Rectal smooth muscle tissue (tissue), 1 donor: ENCODE data around the gene SCAPER.

ENCODE experiments used
- H3K27ac ChIP-seq: one replicate; pipeline ENCODE4 v1.7.0; 2013; ENCODE audit warnings: low read depth, low read length, inconsistent platforms
- H3K27me3 ChIP-seq: one replicate; pipeline ENCODE4 v1.7.0; 2013; ENCODE audit warnings: low read length; ENCODE audit not compliant: control insufficient read depth, insufficient read depth
- H3K36me3 ChIP-seq: one replicate; pipeline ENCODE4 v1.7.0; 2013; ENCODE audit warnings: low read length; ENCODE audit not compliant: control insufficient read depth, insufficient read depth
- H3K4me1 ChIP-seq: one replicate; pipeline ENCODE4 v1.7.0; 2013; ENCODE audit warnings: low read length; ENCODE audit not compliant: control insufficient read depth, insufficient read depth
- H3K4me3 ChIP-seq: one replicate; pipeline ENCODE4 v1.7.0; 2013; ENCODE audit warnings: low read length
- H3K9ac ChIP-seq: one replicate; pipeline ENCODE4 v1.7.0; 2013; ENCODE audit warnings: low read length

SCAPER gene

GRCh38 chr15:76344893-76345582 lies 560.1 kb downstream of the SCAPER start:
- peak overlapping the region; percentile 58 for H3K27ac ChIP-seq
- no peaks in the 10 kb centered on the region for H3K4me1 ChIP-seq
- peak overlapping the region; percentile 59 for H3K4me3 ChIP-seq
- no peak overlapping the region for H3K9ac ChIP-seq
- H3K27me3 ChIP-seq = peaks cover 31% of the 10 kb centered on the region
- H3K36me3 ChIP-seq = no peaks in the 10 kb centered on the region

GRCh38 chr15:76343313-76343996 lies 561.7 kb downstream of the SCAPER start:
- no peak overlapping the region for H3K9ac ChIP-seq
- H3K27me3 ChIP-seq = peaks cover 46% of the 10 kb centered on the region
- no peak overlapping the region for H3K27ac ChIP-seq
- no peaks in the 10 kb centered on the region for H3K36me3 ChIP-seq
- H3K4me1 ChIP-seq = peaks cover 2% of the 10 kb centered on the region
- H3K4me3 ChIP-seq = peak overlapping the region; percentile 9

GRCh38 chr15:76342382-76343201 lies 562.5 kb downstream of the SCAPER start:
- Histone ChIP-seq H3K4me3 (peak overlapping the region; percentile 36), H3K27ac (peak overlapping the region; percentile 12), H3K36me3 (no peaks in the 10 kb centered on the region), H3K27me3 (peaks cover 52% of the 10 kb centered on the region), H3K9ac (no peak overlapping the region), H3K4me1 (peaks cover 3% of the 10 kb centered on the region)

GRCh38 chr15:76342058-76342381 lies 563.1 kb downstream of the SCAPER start:
- Histone ChIP-seq H3K36me3 (no peaks in the 10 kb centered on the region), H3K4me3 (peak overlapping the region; percentile 39), H3K27ac (peak overlapping the region; percentile 12), H3K27me3 (peaks cover 52% of the 10 kb centered on the region), H3K4me1 (peaks cover 3% of the 10 kb centered on the region), H3K9ac (no peak overlapping the region)

GRCh38 chr15:76341366-76342057 lies 563.6 kb downstream of the SCAPER start:
- H3K9ac ChIP-seq = no peak overlapping the region
- H3K4me3 ChIP-seq = peak overlapping the region; percentile 39
- no peak overlapping the region for H3K27ac ChIP-seq
- H3K4me1 ChIP-seq = peaks cover 3% of the 10 kb centered on the region
- no peaks in the 10 kb centered on the region for H3K36me3 ChIP-seq
- peaks cover 49% of the 10 kb centered on the region for H3K27me3 ChIP-seq

- Histone ChIP-seq H3K36me3 (no peaks in the 10 kb centered on the region), H3K4me1 (peaks cover 3% of the 10 kb centered on the region), H3K9ac (no peak overlapping the region), H3K27me3 (peaks cover 46% of the 10 kb centered on the region), H3K27ac (no peak overlapping the region), H3K4me3 (peak overlapping the region; percentile 62)
These were observed 564.3 kb downstream of the SCAPER start for GRCh38 chr15:76340803-76341365.

GRCh38 chr15:76340198-76340802 lies 564.8 kb downstream of the SCAPER start:
- Histone ChIP-seq H3K27ac (peak overlapping the region; percentile 53), H3K4me3 (peak overlapping the region; percentile 62), H3K4me1 (peaks cover 3% of the 10 kb centered on the region), H3K36me3 (no peaks in the 10 kb centered on the region), H3K27me3 (peaks cover 43% of the 10 kb centered on the region), H3K9ac (no peak overlapping the region)

- peak overlapping the region; percentile 53 for H3K27ac ChIP-seq
- peaks cover 3% of the 10 kb centered on the region for H3K4me1 ChIP-seq
- H3K36me3 ChIP-seq = no peaks in the 10 kb centered on the region
- no peak overlapping the region for H3K9ac ChIP-seq
- H3K27me3 ChIP-seq = peaks cover 42% of the 10 kb centered on the region
- H3K4me3 ChIP-seq = peak overlapping the region; percentile 62
These were observed 565.6 kb downstream of the SCAPER start for GRCh38 chr15:76339305-76340197.

GRCh38 chr15:76338486-76339304 lies 566.4 kb downstream of the SCAPER start:
- Histone ChIP-seq H3K4me3 (peak overlapping the region; percentile 56), H3K36me3 (no peaks in the 10 kb centered on the region), H3K27me3 (peaks cover 48% of the 10 kb centered on the region), H3K9ac (no peak overlapping the region), H3K27ac (no peak overlapping the region), H3K4me1 (peaks cover 3% of the 10 kb centered on the region)

GRCh38 chr15:76337696-76338485 lies 567.2 kb downstream of the SCAPER start:
- H3K27ac ChIP-seq = peak overlapping the region; percentile 33
- no peaks in the 10 kb centered on the region for H3K36me3 ChIP-seq
- peaks cover 48% of the 10 kb centered on the region for H3K27me3 ChIP-seq
- H3K4me1 ChIP-seq = peaks cover 3% of the 10 kb centered on the region
- peak overlapping the region; percentile 56 for H3K4me3 ChIP-seq
- no peak overlapping the region for H3K9ac ChIP-seq
